HCT116 (cell line): Measurements from ENCODE around the gene FAHD1. TPM values are rescaled to one million over a fixed set of nuclear protein-coding genes. Genes with fewer than 3 reads are reported as not detected.

Source experiments
- ATAC-seq: fragments of 200-7000 bp; cut with Tn5 transposase; 2 replicates; pipeline ENCODE4 v1.9.1; 2020; ENCODE audit warnings: mild to moderate bottlenecking, moderate library complexity
- BruUV-seq: library from RNA; stranded (reverse); fragments of 400-500 nt; replicated peaks from 2 replicates; lab custom pipeline; 2021; lab: Mats Ljungman, UMichigan
- CTCF ChIA-PET: fragments of 300-600 bp; sonication (Branson Sonifier 250); formaldehyde crosslinking; loops from one replicate; lab custom pipeline; 2021; ENCODE audit warnings: antibody characterized with exemption; lab: Charles Lee
- POLR2A ChIA-PET: fragments of 300-600, 350-600 bp; sonication (Branson Sonifier 250); formaldehyde crosslinking; loops from one replicate; lab custom pipeline; 2021; ENCODE audit warnings: antibody characterized with exemption; lab: Charles Lee
- RAD21 ChIA-PET, 2 experiments: fragments of 300-600 bp; sonication (Branson Sonifier 250); formaldehyde crosslinking; loops; one replicate each; lab custom pipeline; 2023; ENCODE audit warnings: low total read pairs in 2 of 2; ENCODE audit not compliant: uncharacterized antibody in 2 of 2, unreplicated experiment in 2 of 2, low non-redundant PET in 1 of 2; lab: Charles Lee
- DNase-seq: peaks from one replicate; pipeline ENCODE4 v3.0.0-alpha.2; 2010; ENCODE audit warnings: low read depth, low spot score
- H2AFZ ChIP-seq: fragments of 200-600 bp; shearing (Covaris generic), sonication (generic); 2 replicates; pipeline ENCODE4 v1.6.1; 2017; ENCODE audit warnings: low read depth, mixed run types, mixed read lengths, antibody characterized with exemption, low read length; ENCODE audit not compliant: poor library complexity, severe bottlenecking
- H3K27ac ChIP-seq: 2 replicates; pipeline ENCODE4 v1.5.1; 2012; ENCODE audit warnings: low read depth, low read length
- H3K27me3 ChIP-seq: fragments of 200-600 bp; sonication (generic); 2 replicates; pipeline ENCODE4 v1.6.1; 2016; ENCODE audit warnings: mixed run types, low read length, mixed read lengths; ENCODE audit not compliant: insufficient read depth
- H3K36me3 ChIP-seq, 2 experiments: fragments of 200-500 bp in 1 of 2; fragments of 200-600 bp in 1 of 2; sonication (Bioruptor generic) in 1 of 2; sonication (generic) in 1 of 2; 2 replicates each; pipeline versions ENCODE4 v1.5.1 to v1.6.1; 2014 to 2016; ENCODE audit warnings: low read length in 2 of 2, inconsistent platforms in 1 of 2, mixed read lengths in 1 of 2, mixed run types in 1 of 2; ENCODE audit not compliant: insufficient read depth in 2 of 2, control insufficient read depth in 1 of 2
- H3K4me1 ChIP-seq, 2 experiments: fragments of 200-600 bp in 1 of 2; sonication (generic) in 1 of 2; 2 replicates each; pipeline versions ENCODE4 v1.5.1 to v1.6.1; 2012 to 2017; ENCODE audit warnings: low read length in 2 of 2, inconsistent platforms in 1 of 2, mild to moderate bottlenecking in 1 of 2, mixed read lengths in 1 of 2, mixed run types in 1 of 2, moderate library complexity in 1 of 2; ENCODE audit not compliant: insufficient read depth in 2 of 2, control insufficient read depth in 1 of 2
- H3K4me2 ChIP-seq: fragments of 200-600 bp; sonication (generic); 2 replicates; pipeline ENCODE4 v1.6.1; 2017; ENCODE audit warnings: mixed run types, low read length, mixed read lengths
- H3K4me3 ChIP-seq, 2 experiments: fragments of 200-600 bp in 1 of 2; sonication (generic) in 1 of 2; replicated peaks in 1 of 2; 2 replicates each; pipeline ENCODE4 v1.5.1; 2011 to 2016; ENCODE audit warnings: low read length in 2 of 2, control low read depth in 1 of 2, low read depth in 1 of 2, mild to moderate bottlenecking in 1 of 2, mixed read lengths in 1 of 2, mixed run types in 1 of 2
- H3K79me2 ChIP-seq: fragments of 200-600 bp; sonication (generic); 2 replicates; pipeline ENCODE4 v1.6.1; 2017; ENCODE audit warnings: mild to moderate bottlenecking, mixed run types, low read length, moderate library complexity, mixed read lengths; ENCODE audit not compliant: insufficient read depth
- H3K9ac ChIP-seq: fragments of 200-600 bp; sonication (generic); 2 replicates; pipeline ENCODE4 v1.6.1; 2016; ENCODE audit warnings: low read length, mixed read lengths
- H3K9me2 ChIP-seq: fragments of 200-600 bp; sonication (generic), shearing (Covaris generic); 2 replicates; pipeline ENCODE4 v1.6.1; 2017; ENCODE audit warnings: mixed run types, mild to moderate bottlenecking, moderate library complexity; ENCODE audit not compliant: insufficient read depth
- H3K9me3 ChIP-seq, 2 experiments: fragments of 200-500 bp in 1 of 2; fragments of 200-600 bp in 1 of 2; sonication (Bioruptor generic) in 1 of 2; sonication (generic) in 1 of 2; 2 replicates each; pipeline ENCODE4 v1.6.1; 2014 to 2017; ENCODE audit warnings: low read length in 2 of 2, mixed read lengths in 2 of 2, inconsistent platforms in 1 of 2, low read depth in 1 of 2, mild to moderate bottlenecking in 1 of 2, mixed run types in 1 of 2, moderate library complexity in 1 of 2; ENCODE audit not compliant: control insufficient read depth in 1 of 2, insufficient read depth in 1 of 2
- H4K20me1 ChIP-seq: fragments of 200-600 bp; sonication (generic), shearing (Covaris generic); 2 replicates; pipeline ENCODE4 v1.6.1; 2017; ENCODE audit warnings: mixed run types, mild to moderate bottlenecking, moderate library complexity; ENCODE audit not compliant: insufficient read depth
- CEBPB ChIP-seq: IDR thresholded peaks from 2 replicates; pipeline ENCODE4 v1.6.1; 2012; ENCODE audit warnings: low read depth
- EGR1 ChIP-seq: IDR thresholded peaks from 2 replicates; pipeline ENCODE4 v1.6.1; 2012; ENCODE audit warnings: low read depth
- EZH2 ChIP-seq: fragments of 200-600 bp; sonication (generic); IDR thresholded peaks from 2 replicates; pipeline ENCODE4 v1.6.1; 2017; ENCODE audit warnings: antibody characterized with exemption, mixed run types
- FOSL1 ChIP-seq: IDR thresholded peaks from 2 replicates; pipeline ENCODE4 v1.6.1; 2012; ENCODE audit warnings: low read depth
- SP1 ChIP-seq: IDR thresholded peaks from 2 replicates; pipeline ENCODE4 v1.6.1; 2012; ENCODE audit warnings: low read depth
- SRF ChIP-seq: IDR thresholded peaks from 2 replicates; pipeline ENCODE4 v1.6.1; 2012; ENCODE audit warnings: low read depth
- ZNF274 ChIP-seq: fragments of 200-500 bp; sonication (Bioruptor generic); IDR thresholded peaks from 2 replicates; pipeline ENCODE4 v1.6.1; 2014; ENCODE audit warnings: mild to moderate bottlenecking, low read depth, low read length, inconsistent platforms
- intact Hi-C: fragments of 100-400 bp; cut with micrococcal nuclease; formaldehyde crosslinking; loops from 2 replicates; pipeline ENCODE4 v1.10.0; 2022
- total RNA-seq: library from RNA; stranded (reverse); gene quantifications from one replicate; pipeline ENCODE4 v1.2.1, GENCODE V29; 2021; ENCODE audit not compliant: unreplicated experiment

Gene FAHD1
- total RNA-seq, 1 experiment from 2014 or later: 25.8 TPM

GRCh38 chr16:1820946-1821290 is 6.1 kb upstream of the FAHD1 start:
- POLR2A ChIA-PET: no interaction called here

GRCh38 chr16:1821861-1822611 is 5.0 kb upstream of the FAHD1 start:
- H3K36me3 ChIP-seq: no peaks in the 10 kb centered on the region
- ChIA-PET POLR2A (no interaction called here), RAD21 (no interaction called here), CTCF (no interaction called here)
- peaks cover 7 to 9% of the 10 kb centered on the region in 2 experiments for H3K4me1 ChIP-seq
- no peak for ATAC-seq
- intact Hi-C loops: no loop called here
- no peak for TF ChIP-seq EZH2
- no peak for TF ChIP-seq SP1
- no peak for TF ChIP-seq EGR1
- no peak for TF ChIP-seq SRF
- TF ChIP-seq CEBPB: no peak
- no peak overlapping the region for H3K4me2 ChIP-seq
- H4K20me1 ChIP-seq: no peaks in the 10 kb centered on the region
- no peaks in the 10 kb centered on the region for H3K27me3 ChIP-seq
- no peak overlapping the region for H3K27ac ChIP-seq
- H3K9me2 ChIP-seq: no peaks in the 10 kb centered on the region
- H3K9me3 ChIP-seq: no peaks in the 10 kb centered on the region
- DNase-seq: no peak
- H3K9ac ChIP-seq: no peak overlapping the region
- H3K79me2 ChIP-seq: no peaks in the 10 kb centered on the region
- no peak overlapping the region for H2AFZ ChIP-seq
- no peak overlapping the region for H3K4me3 ChIP-seq
- no TSS peak for BruUV-seq

More at GRCh38 chr16:1820946-1821290, 6.1 kb upstream of the FAHD1 start:
- no peaks in the 10 kb centered on the region for H4K20me1 ChIP-seq
- H3K4me1 ChIP-seq: peaks cover 7% of the 10 kb centered on the region in 2 experiments
- intact Hi-C loops: no loop called here
- no peak overlapping the region for H3K27ac ChIP-seq
- DNase-seq (no peak), ATAC-seq (no peak)
- H3K79me2 ChIP-seq: no peaks in the 10 kb centered on the region
- H3K4me2 ChIP-seq: no peak overlapping the region
- H3K9me2 ChIP-seq: no peaks in the 10 kb centered on the region
- RAD21 ChIA-PET: no interaction called here
- no TSS peak for BruUV-seq
- H3K4me3 ChIP-seq: no peak overlapping the region
- no peak for TF ChIP-seq ZNF274
- no peak for TF ChIP-seq FOSL1
- TF ChIP-seq, all 23 proteins: peak for 0
- H3K36me3 ChIP-seq: 0 out of 4 replicates have a peak, but pooled peaks cover 2 to 5% of the 10 kb centered on the region in 2 experiments
- no peak overlapping the region for H3K9ac ChIP-seq
- H3K27me3 ChIP-seq: no peaks in the 10 kb centered on the region
- H3K9me3 ChIP-seq: no peaks in the 10 kb centered on the region
- no peak overlapping the region for H2AFZ ChIP-seq
- CTCF ChIA-PET: no interaction called here
